Fibroblast of lung (primary cell): Measurements from ENCODE around the gene GNE. TPM values are rescaled to one million over a fixed set of nuclear protein-coding genes. Genes with fewer than 3 reads are reported as not detected.

Experiments used
- DNase-seq, 2 donors: peaks; one replicate each; pipeline versions ENCODE4 v3.0.0 to v3.0.0-alpha.2; 2010; ENCODE audit warnings: low read depth in 2 of 2
- H2AFZ ChIP-seq: 2 replicates; pipeline ENCODE4 v1.5.1; 2012; ENCODE audit warnings: low read length, control low read depth, inconsistent platforms
- H3K27ac ChIP-seq: 2 replicates; pipeline ENCODE4 v1.5.1; 2011; ENCODE audit warnings: low read length, control low read depth; ENCODE audit not compliant: insufficient read depth
- H3K27me3 ChIP-seq: 2 replicates; pipeline ENCODE4 v1.5.1; 2011; ENCODE audit warnings: mild to moderate bottlenecking, low read length; ENCODE audit not compliant: control insufficient read depth, insufficient read depth
- H3K36me3 ChIP-seq: 2 replicates; pipeline ENCODE4 v1.5.1; 2011; ENCODE audit warnings: low read length; ENCODE audit not compliant: control insufficient read depth, insufficient read depth
- H3K4me1 ChIP-seq: 2 replicates; pipeline ENCODE4 v1.5.1; 2011; ENCODE audit warnings: low read length; ENCODE audit not compliant: control insufficient read depth, insufficient read depth; ENCODE audit errors: extremely low read depth
- H3K4me2 ChIP-seq: 2 replicates; pipeline ENCODE4 v1.5.1; 2011; ENCODE audit warnings: low read length, control low read depth; ENCODE audit not compliant: insufficient read depth; ENCODE audit errors: extremely low read depth
- H3K4me3 ChIP-seq, 4 experiments: fragments of 200-600 bp in 1 of 4; sonication (generic) in 1 of 4; replicated peaks in 1 of 4; 2 replicates each; pipeline ENCODE4 v1.5.1; 2011 to 2016; ENCODE audit warnings: low read length in 4 of 4, low read depth in 3 of 4, mild to moderate bottlenecking in 3 of 4, control low read depth in 2 of 4, inconsistent platforms in 1 of 4, mixed read lengths in 1 of 4; ENCODE audit not compliant: insufficient read depth in 1 of 4; ENCODE audit errors: control extremely low read depth in 1 of 4
- H3K79me2 ChIP-seq: 2 replicates; pipeline ENCODE4 v1.5.1; 2012; ENCODE audit warnings: mild to moderate bottlenecking, low read length, inconsistent platforms; ENCODE audit not compliant: control insufficient read depth, insufficient read depth
- H3K9ac ChIP-seq: 2 replicates; pipeline ENCODE4 v1.5.1; 2011; ENCODE audit warnings: mild to moderate bottlenecking, low read length, control low read depth; ENCODE audit not compliant: insufficient read depth
- H3K9me3 ChIP-seq: 2 replicates; pipeline ENCODE4 v1.5.1; 2012; ENCODE audit warnings: low read depth, low read length; ENCODE audit not compliant: control insufficient read depth, insufficient read depth
- H4K20me1 ChIP-seq: 2 replicates; pipeline ENCODE4 v1.5.1; 2011; ENCODE audit warnings: low read length; ENCODE audit not compliant: control insufficient read depth, insufficient read depth; ENCODE audit errors: extremely low read depth
- EZH2 ChIP-seq: IDR thresholded peaks from 2 replicates; pipeline ENCODE4 v1.5.1; 2012; ENCODE audit warnings: low read length, control low read depth, mild to moderate bottlenecking; ENCODE audit errors: missing control alignments
- polyA plus RNA-seq, 2 donors: library from polyadenylated mRNA; depleted of rRNA in 1 of 2; stranded (reverse) in 1 of 2; unstranded in 1 of 2; fragments of >200 nt; gene quantifications; 2 replicates each; pipeline ENCODE4 v1.2.1, GENCODE V29; 2011 to 2012; ENCODE audit warnings: missing spikeins in 1 of 2
- total RNA-seq: library from RNA; depleted of rRNA; stranded (reverse); fragments of >200 nt; gene quantifications from 2 replicates; pipeline ENCODE4 v1.2.1, GENCODE V29; 2014
- TF ChIP-seq, protein P1 (sequence below), 2 donors: IDR thresholded peaks in 1 of 2; conservative IDR thresholded peaks in 1 of 2; 1 replicate in 1 of 2; 2 replicates in 1 of 2; pipeline ENCODE4 v1.5.1; 2011 to 2012; ENCODE audit warnings: low read length in 2 of 2, control low read depth in 1 of 2, inconsistent platforms in 1 of 2, low read depth in 1 of 2, mild to moderate bottlenecking in 1 of 2

Gene GNE
- total and polyA plus RNA-seq, 2 donors (not counting 1 experiment from before 2014, with no cell fraction given) = 22.1 to 31.2 TPM

DNA sequence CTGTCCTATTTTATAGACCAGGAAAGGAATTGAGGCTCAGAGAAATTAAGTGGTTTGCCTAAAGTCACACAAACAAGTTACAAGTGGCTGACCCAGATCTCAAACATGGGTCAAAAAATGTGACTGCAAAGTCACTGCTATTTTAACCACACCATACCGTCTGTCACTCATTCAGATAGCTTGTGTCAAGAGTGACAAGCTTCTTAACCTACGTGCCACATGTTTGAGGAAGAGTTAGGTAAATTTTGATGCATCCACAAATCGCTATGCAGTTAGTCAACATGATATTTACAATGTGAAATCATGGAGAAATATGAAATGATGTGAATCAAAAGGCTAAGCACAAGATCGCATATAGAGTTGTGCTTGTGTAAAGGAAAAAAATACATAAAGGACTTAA is 22.7 kb upstream of the GNE start:
- Histone ChIP-seq H3K9me3 (no peaks in the 10 kb centered on the region), H3K4me2 (no peak overlapping the region), H3K36me3 (no peaks in the 10 kb centered on the region), H3K79me2 (no peaks in the 10 kb centered on the region), H3K27me3 (no peaks in the 10 kb centered on the region), H4K20me1 (no peaks in the 10 kb centered on the region), H2AFZ (no peak overlapping the region), H3K27ac (no peak overlapping the region), H3K4me1 (peaks cover 3% of the 10 kb centered on the region), H3K4me3 (no peak overlapping the region), H3K9ac (no peak overlapping the region)
- no peak for TF ChIP-seq EZH2
- TF ChIP-seq, protein P1, sequence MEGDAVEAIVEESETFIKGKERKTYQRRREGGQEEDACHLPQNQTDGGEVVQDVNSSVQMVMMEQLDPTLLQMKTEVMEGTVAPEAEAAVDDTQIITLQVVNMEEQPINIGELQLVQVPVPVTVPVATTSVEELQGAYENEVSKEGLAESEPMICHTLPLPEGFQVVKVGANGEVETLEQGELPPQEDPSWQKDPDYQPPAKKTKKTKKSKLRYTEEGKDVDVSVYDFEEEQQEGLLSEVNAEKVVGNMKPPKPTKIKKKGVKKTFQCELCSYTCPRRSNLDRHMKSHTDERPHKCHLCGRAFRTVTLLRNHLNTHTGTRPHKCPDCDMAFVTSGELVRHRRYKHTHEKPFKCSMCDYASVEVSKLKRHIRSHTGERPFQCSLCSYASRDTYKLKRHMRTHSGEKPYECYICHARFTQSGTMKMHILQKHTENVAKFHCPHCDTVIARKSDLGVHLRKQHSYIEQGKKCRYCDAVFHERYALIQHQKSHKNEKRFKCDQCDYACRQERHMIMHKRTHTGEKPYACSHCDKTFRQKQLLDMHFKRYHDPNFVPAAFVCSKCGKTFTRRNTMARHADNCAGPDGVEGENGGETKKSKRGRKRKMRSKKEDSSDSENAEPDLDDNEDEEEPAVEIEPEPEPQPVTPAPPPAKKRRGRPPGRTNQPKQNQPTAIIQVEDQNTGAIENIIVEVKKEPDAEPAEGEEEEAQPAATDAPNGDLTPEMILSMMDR (conservative IDR thresholded peaks at IDR 0.05 in 1 of 2, IDR thresholded peaks at IDR 0.05 in 1 of 2; ENCODE audit: low read depth in 1 of 2, low read length in 2 of 2) = no peak
- no peak for DNase-seq

DNA sequence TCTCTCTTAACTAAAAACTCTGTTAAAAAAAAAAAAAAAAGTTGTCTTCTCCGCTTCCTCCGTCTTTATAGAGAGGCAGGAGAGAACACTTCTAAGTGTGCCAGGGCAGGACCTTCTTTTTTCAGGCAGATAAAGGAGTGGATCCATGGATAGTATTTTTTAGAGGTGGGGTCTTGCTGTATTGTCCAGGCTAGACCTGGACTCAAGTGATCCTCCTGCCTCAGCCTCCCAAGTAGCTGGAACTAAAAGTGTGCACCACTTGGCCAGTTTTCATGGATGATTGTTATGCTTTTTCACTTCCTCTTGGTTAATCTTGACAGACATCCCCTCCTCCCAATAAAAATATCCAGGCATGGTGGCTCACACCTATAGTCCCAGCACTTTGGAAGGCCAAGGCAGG is 20.0 kb upstream of the GNE start:
- H3K27ac ChIP-seq = no peak overlapping the region
- H3K4me2 ChIP-seq = no peak overlapping the region
- H3K9ac ChIP-seq = no peak overlapping the region
- no peaks in the 10 kb centered on the region for H3K9me3 ChIP-seq
- H3K36me3 ChIP-seq = no peaks in the 10 kb centered on the region
- no peaks in the 10 kb centered on the region for H3K27me3 ChIP-seq
- H3K4me3 ChIP-seq = no peak overlapping the region
- H4K20me1 ChIP-seq = no peaks in the 10 kb centered on the region
- no peak for DNase-seq
- no peak overlapping the region for H2AFZ ChIP-seq
- H3K4me1 ChIP-seq = peaks cover 3% of the 10 kb centered on the region
- TF ChIP-seq, protein P1 (conservative IDR thresholded peaks at IDR 0.05 in 1 of 2, IDR thresholded peaks at IDR 0.05 in 1 of 2; ENCODE audit: low read depth in 1 of 2, low read length in 2 of 2) = no peak
- TF ChIP-seq EZH2 = no peak
- no peaks in the 10 kb centered on the region for H3K79me2 ChIP-seq

DNA sequence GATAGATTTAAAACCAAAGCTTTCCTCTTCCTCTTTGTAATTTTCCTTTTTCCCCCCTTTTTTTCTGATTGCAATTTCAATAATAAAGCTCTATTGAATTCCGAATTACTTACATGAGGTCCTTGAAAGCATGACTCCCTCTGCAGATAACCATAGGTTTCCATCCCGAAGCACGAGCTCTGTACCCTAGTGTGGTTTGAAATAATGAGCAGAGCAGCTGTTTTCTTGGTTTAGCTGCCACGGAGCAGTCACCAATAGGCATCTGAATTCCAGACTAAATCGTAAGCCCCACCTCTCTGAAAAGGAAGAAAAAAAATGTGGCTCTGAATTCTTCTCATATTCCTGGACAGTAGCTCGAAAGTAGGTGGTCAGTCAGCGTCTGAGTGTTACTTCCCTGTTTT is 18.5 kb upstream of the GNE start:
- no peak overlapping the region for H3K9ac ChIP-seq

More for the DNA sequence above, 18.5 kb upstream of the GNE start:
- no peak for TF ChIP-seq EZH2
- TF ChIP-seq, protein P1 (conservative IDR thresholded peaks at IDR 0.05 in 1 of 2, IDR thresholded peaks at IDR 0.05 in 1 of 2; ENCODE audit: low read depth in 1 of 2, low read length in 2 of 2) = no peak
- H3K36me3 ChIP-seq = no peaks in the 10 kb centered on the region
- H3K27ac ChIP-seq = no peak overlapping the region
- peak overlapping the region; percentile 35 to 52 (median 46) for H3K4me3 ChIP-seq
- peaks cover 3% of the 10 kb centered on the region for H3K4me1 ChIP-seq
- no peaks in the 10 kb centered on the region for H3K27me3 ChIP-seq
- no peaks in the 10 kb centered on the region for H4K20me1 ChIP-seq
- peak overlapping the region; percentile 88 for H3K4me2 ChIP-seq
- no peaks in the 10 kb centered on the region for H3K79me2 ChIP-seq
- H3K9me3 ChIP-seq = no peaks in the 10 kb centered on the region
- DNase-seq = peak; percentile 77 to 90
- peak overlapping the region; percentile 55 for H2AFZ ChIP-seq
